ENCODE results near the gene ACTG1.
A peak's percentile ranks its signal among the peaks of the same experiment; 100 is the strongest.
"Not testable (repeated sequence)": the region's sequence is repeated elsewhere in the genome, so short reads cannot be mapped to it uniquely, and the experiment has no call there.

The ACTG1 gene

GRCh38 chr17:81533339-81534141 is 20.9 kb upstream of the ACTG1 start:
- DNase-seq (ENCODE audit: low read depth, low spot score), result no peak

GRCh38 chr17:81532490-81533287 is 20.1 kb upstream of the ACTG1 start:
- DNase-seq (ENCODE audit: low read depth, low spot score), result no peak

GRCh38 chr17:81531998-81532404 is 19.4 kb upstream of the ACTG1 start:
- not testable (repeated sequence) for DNase-seq (ENCODE audit: low read depth, low spot score)

GRCh38 chr17:81531013-81531412 is 18.4 kb upstream of the ACTG1 start:
- DNase-seq (ENCODE audit: low read depth, low spot score), result not testable (repeated sequence)

- DNase-seq (ENCODE audit: low read depth, low spot score), result no peak
Measured at GRCh38 chr17:81529437-81529803, 16.8 kb upstream of the ACTG1 start.

- DNase-seq (ENCODE audit: low read depth, low spot score), result no peak
Measured at GRCh38 chr17:81528651-81529436, 16.2 kb upstream of the ACTG1 start.

GRCh38 chr17:81528384-81528650 is 15.7 kb upstream of the ACTG1 start:
- DNase-seq (ENCODE audit: low read depth, low spot score), result no peak

- peak; percentile 30 for DNase-seq (ENCODE audit: low read depth, low spot score)
Measured at GRCh38 chr17:81527591-81528383, 15.2 kb upstream of the ACTG1 start, which contains the start of gene FSCN2. Gene FSCN2 (plus strand): TSS chr17:81528377. CDS start chr17:81528532, 155 bp downstream.

- DNase-seq (ENCODE audit: low read depth, low spot score), result no peak
Measured at GRCh38 chr17:81526662-81527571, 14.3 kb upstream of the ACTG1 start.

- DNase-seq (ENCODE audit: low read depth, low spot score), result no peak
Measured at GRCh38 chr17:81524865-81525159, 12.2 kb upstream of the ACTG1 start.

- no peak for DNase-seq (ENCODE audit: low read depth, low spot score)
Measured at GRCh38 chr17:81524039-81524864, 11.7 kb upstream of the ACTG1 start.

GRCh38 chr17:81523402-81524038 is 10.9 kb upstream of the ACTG1 start:
- DNase-seq (ENCODE audit: low read depth, low spot score), result peak; percentile 78

GRCh38 chr17:81522491-81523401 is 10.1 kb upstream of the ACTG1 start:
- DNase-seq (ENCODE audit: low read depth, low spot score), result peak; percentile 78

GRCh38 chr17:81520021-81520901 is 7.7 kb upstream of the ACTG1 start:
- DNase-seq (ENCODE audit: low read depth, low spot score), result no peak

- peak; percentile 70 for DNase-seq (ENCODE audit: low read depth, low spot score)
Measured at GRCh38 chr17:81519284-81520020, 6.9 kb upstream of the ACTG1 start.

- DNase-seq (ENCODE audit: low read depth, low spot score), result peak; percentile 64
Measured at GRCh38 chr17:81518785-81519283, 6.2 kb upstream of the ACTG1 start.
